Measurements from ENCODE around the gene C17orf100.

- no peak for TF ChIP-seq CTCF (conservative IDR thresholded peaks at IDR 0.05 in 1 of 2, IDR thresholded peaks at IDR 0.05 in 1 of 2; ENCODE audit: low read depth in 1 of 2, low read length in 2 of 2)
- no peak for TF ChIP-seq EZH2 (IDR thresholded peaks at IDR 0.05; ENCODE audit: low read length, missing control alignments)
Observed at GRCh38 chr17:6700948-6701307, 49.4 kb downstream of the C17orf100 start.
